T-helper 1 cell (primary cell): ENCODE measurements around the gene RALGPS1.

ENCODE experiments used
- DNase-seq, 5 donors: peaks; one replicate each; pipeline ENCODE4 v3.0.0-alpha.2; 2012 to 2020

The RALGPS1 gene

GRCh38 chr9:126957687-126958053 lies 43.1 kb downstream of the RALGPS1 start:
- no peak for DNase-seq

- no peak for DNase-seq
These were observed 44.8 kb downstream of the RALGPS1 start for GRCh38 chr9:126959336-126959735.

- DNase-seq: no peak
These were observed 45.3 kb downstream of the RALGPS1 start for GRCh38 chr9:126959917-126960316.

- DNase-seq: no peak
These were observed 47.8 kb downstream of the RALGPS1 start for GRCh38 chr9:126962336-126962735.

GRCh38 chr9:126965077-126965476 lies 50.5 kb downstream of the RALGPS1 start:
- DNase-seq: no peak

- DNase-seq: peak in 3 of 5 donors; percentile 11 to 56 (median 19)
These were observed 51.2 kb downstream of the RALGPS1 start for GRCh38 chr9:126965541-126966428.

GRCh38 chr9:126971261-126971660 lies 56.7 kb downstream of the RALGPS1 start:
- no peak for DNase-seq

GRCh38 chr9:126973651-126974529 lies 59.3 kb downstream of the RALGPS1 start:
- DNase-seq: peak in 1 of 5 donors; percentile 31

GRCh38 chr9:126974594-126974993 lies 60.0 kb downstream of the RALGPS1 start:
- no peak for DNase-seq

GRCh38 chr9:126975327-126976220 lies 61.0 kb downstream of the RALGPS1 start:
- DNase-seq: no peak

- no peak for DNase-seq
These were observed 64.9 kb downstream of the RALGPS1 start for GRCh38 chr9:126979461-126979860.

GRCh38 chr9:126980231-126980630 lies 65.6 kb downstream of the RALGPS1 start:
- DNase-seq: no peak

GRCh38 chr9:126981218-126981617 lies 66.6 kb downstream of the RALGPS1 start:
- no peak for DNase-seq

GRCh38 chr9:126982215-126983002 lies 67.8 kb downstream of the RALGPS1 start:
- DNase-seq: peak in 1 of 5 donors; percentile 54

GRCh38 chr9:126983767-126984166 lies 69.2 kb downstream of the RALGPS1 start:
- no peak for DNase-seq

- no peak for DNase-seq
These were observed 70.4 kb downstream of the RALGPS1 start for GRCh38 chr9:126984969-126985368.

- DNase-seq: peak; percentile 62 to 98 (median 79)
These were observed 71.4 kb downstream of the RALGPS1 start for GRCh38 chr9:126985870-126986498.

GRCh38 chr9:126986506-126986951 lies 71.9 kb downstream of the RALGPS1 start:
- DNase-seq: peak in 1 of 5 donors; percentile 66

- no peak for DNase-seq
These were observed 74.3 kb downstream of the RALGPS1 start for GRCh38 chr9:126988857-126989256.

- no peak for DNase-seq
These were observed 75.6 kb downstream of the RALGPS1 start for GRCh38 chr9:126989847-126990842.
